NK-92 (cell line): ENCODE data around the gene PLEKHM2.

Experiments
- DNase-seq: peaks from one replicate; lab custom pipeline; 2025; ENCODE audit not compliant: unreplicated experiment; lab: John Stamatoyannopoulos, UW

The PLEKHM2 gene

GRCh38 chr1:15737324-15738319 is 53.5 kb downstream of the PLEKHM2 start:
- no peak for DNase-seq

- DNase-seq: no peak
Observed at GRCh38 chr1:15738416-15739113, 54.4 kb downstream of the PLEKHM2 start.

GRCh38 chr1:15739259-15739658 is 55.1 kb downstream of the PLEKHM2 start:
- DNase-seq: no peak

GRCh38 chr1:15739745-15740144 is 55.6 kb downstream of the PLEKHM2 start:
- DNase-seq: no peak

- DNase-seq: no peak
Observed at GRCh38 chr1:15740924-15741850, 57.1 kb downstream of the PLEKHM2 start.

- DNase-seq: no peak
Observed at GRCh38 chr1:15742339-15742801, 58.2 kb downstream of the PLEKHM2 start, which contains the start of gene TMEM82. TMEM82 (plus strand) TSS chr1:15742499; CDS start chr1:15742560, 61 bp downstream.

GRCh38 chr1:15744122-15744679 is 60.1 kb downstream of the PLEKHM2 start:
- DNase-seq: no peak

- DNase-seq: no peak
Observed at GRCh38 chr1:15747378-15747777, 63.3 kb downstream of the PLEKHM2 start.

GRCh38 chr1:15748264-15748663 is 64.1 kb downstream of the PLEKHM2 start:
- DNase-seq: no peak

GRCh38 chr1:15748690-15749398 is 64.7 kb downstream of the PLEKHM2 start:
- no peak for DNase-seq

GRCh38 chr1:15749399-15750291 is 65.5 kb downstream of the PLEKHM2 start:
- no peak for DNase-seq

GRCh38 chr1:15750924-15751323 is 66.8 kb downstream of the PLEKHM2 start:
- no peak for DNase-seq

GRCh38 chr1:15751717-15752116 is 67.6 kb downstream of the PLEKHM2 start:
- no peak for DNase-seq

GRCh38 chr1:15753776-15754175 is 69.7 kb downstream of the PLEKHM2 start:
- no peak for DNase-seq

GRCh38 chr1:15755021-15755645 is 71.0 kb downstream of the PLEKHM2 start:
- DNase-seq: no peak

- no peak for DNase-seq
Observed at GRCh38 chr1:15755646-15756040, 71.5 kb downstream of the PLEKHM2 start.

GRCh38 chr1:15756143-15757015 is 72.3 kb downstream of the PLEKHM2 start:
- DNase-seq: no peak
